ENCODE measurements around the gene FAM241B. TPM values are rescaled to one million over a fixed set of nuclear protein-coding genes. Genes with fewer than 3 reads are reported as not detected.

FAM241B gene
- total and polyA plus RNA-seq, 10 of the 15 experiments (the other 5 are each of a cell fraction or from before 2014, with no cell fraction given): 0.09 to 0.99 (median 0.24) TPM

DNA sequence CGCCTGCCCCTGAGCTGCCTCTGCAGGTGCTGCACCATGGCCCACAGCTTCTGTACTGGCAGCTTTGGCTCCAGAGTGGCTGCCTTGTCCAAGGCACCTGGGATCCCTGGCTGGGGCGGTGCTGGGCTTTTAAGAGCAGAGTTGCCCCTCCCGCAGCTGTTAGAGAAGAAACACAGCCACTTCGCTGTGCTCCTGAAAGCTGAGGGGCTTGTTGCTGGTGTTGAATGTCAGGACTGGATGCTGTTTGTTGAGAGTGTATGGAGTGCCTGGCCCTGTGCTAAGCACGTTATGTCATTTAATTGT is 6.2 kb downstream of the FAM241B start:
- Histone ChIP-seq H4K20me1 (ENCODE audit: control insufficient read depth, insufficient read depth) (no peaks in the 10 kb centered on the region), H3K27me3 (replicated peaks in 1 of 2; ENCODE audit: control insufficient read depth in 2 of 2, insufficient read depth in 2 of 2, low read length in 1 of 2) (no peaks in the 10 kb centered on the region; a peak in 1 of 4 replicates), H3K9ac (ENCODE audit: control insufficient read depth, insufficient read depth, low read length) (no peak overlapping the region), H3K4me3 (no peak overlapping the region), H3K27ac (ENCODE audit: control insufficient read depth, insufficient read depth) (no peak overlapping the region), H3K4me2 (ENCODE audit: control insufficient read depth, insufficient read depth) (no peak overlapping the region), H3K36me3 (ENCODE audit: control insufficient read depth in 2 of 2, insufficient read depth in 2 of 2, low read length in 1 of 2) (no peaks in the 10 kb centered on the region), H3K9me3 (replicated peaks; ENCODE audit: control insufficient read depth, insufficient read depth, low read length) (no peaks in the 10 kb centered on the region), H3K79me2 (ENCODE audit: control insufficient read depth, insufficient read depth, low read length) (no peaks in the 10 kb centered on the region), H3K4me1 (ENCODE audit: control insufficient read depth, insufficient read depth, low read length) (no peaks in the 10 kb centered on the region), H2AFZ (ENCODE audit: control insufficient read depth, low read depth, low read length) (no peak overlapping the region)
- ChIA-PET CTCF (interaction anchor here (1.2 to 11.9 kb wide), 6 partner anchors 8 to 229 kb away, joined by 3 to 189 read pairs (median 8); no protein-coding TSS in a partner anchor), POLR2A (no interaction called here), RAD21 (ENCODE audit: unreplicated experiment) (interaction anchor here (4.8 kb wide), 1 partner anchor 121 kb away, joined by 59 read pairs; no protein-coding TSS in a partner anchor), SMC1A (ENCODE audit: uncharacterized antibody, unreplicated experiment) (interaction anchor here (0.7 to 7.5 kb wide), 5 partner anchors 10 to 189 kb away, joined by 3 to 66 read pairs (median 3); no protein-coding TSS in a partner anchor)
- intact Hi-C loops (cut with micrococcal nuclease; ENCODE audit: unreplicated experiment): loop anchor here (5.0 kb wide), 3 partner anchors 104 to 229 kb away; no protein-coding TSS in a partner anchor
- TF ChIP-seq, protein P1, sequence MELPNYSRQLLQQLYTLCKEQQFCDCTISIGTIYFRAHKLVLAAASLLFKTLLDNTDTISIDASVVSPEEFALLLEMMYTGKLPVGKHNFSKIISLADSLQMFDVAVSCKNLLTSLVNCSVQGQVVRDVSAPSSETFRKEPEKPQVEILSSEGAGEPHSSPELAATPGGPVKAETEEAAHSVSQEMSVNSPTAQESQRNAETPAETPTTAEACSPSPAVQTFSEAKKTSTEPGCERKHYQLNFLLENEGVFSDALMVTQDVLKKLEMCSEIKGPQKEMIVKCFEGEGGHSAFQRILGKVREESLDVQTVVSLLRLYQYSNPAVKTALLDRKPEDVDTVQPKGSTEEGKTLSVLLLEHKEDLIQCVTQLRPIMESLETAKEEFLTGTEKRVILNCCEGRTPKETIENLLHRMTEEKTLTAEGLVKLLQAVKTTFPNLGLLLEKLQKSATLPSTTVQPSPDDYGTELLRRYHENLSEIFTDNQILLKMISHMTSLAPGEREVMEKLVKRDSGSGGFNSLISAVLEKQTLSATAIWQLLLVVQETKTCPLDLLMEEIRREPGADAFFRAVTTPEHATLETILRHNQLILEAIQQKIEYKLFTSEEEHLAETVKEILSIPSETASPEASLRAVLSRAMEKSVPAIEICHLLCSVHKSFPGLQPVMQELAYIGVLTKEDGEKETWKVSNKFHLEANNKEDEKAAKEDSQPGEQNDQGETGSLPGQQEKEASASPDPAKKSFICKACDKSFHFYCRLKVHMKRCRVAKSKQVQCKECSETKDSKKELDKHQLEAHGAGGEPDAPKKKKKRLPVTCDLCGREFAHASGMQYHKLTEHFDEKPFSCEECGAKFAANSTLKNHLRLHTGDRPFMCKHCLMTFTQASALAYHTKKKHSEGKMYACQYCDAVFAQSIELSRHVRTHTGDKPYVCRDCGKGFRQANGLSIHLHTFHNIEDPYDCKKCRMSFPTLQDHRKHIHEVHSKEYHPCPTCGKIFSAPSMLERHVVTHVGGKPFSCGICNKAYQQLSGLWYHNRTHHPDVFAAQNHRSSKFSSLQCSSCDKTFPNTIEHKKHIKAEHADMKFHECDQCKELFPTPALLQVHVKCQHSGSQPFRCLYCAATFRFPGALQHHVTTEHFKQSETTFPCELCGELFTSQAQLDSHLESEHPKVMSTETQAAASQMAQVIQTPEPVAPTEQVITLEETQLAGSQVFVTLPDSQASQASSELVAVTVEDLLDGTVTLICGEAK (IDR thresholded peaks at IDR 0.05; ENCODE audit: borderline replicate concordance): no peak
- TF ChIP-seq, protein P2, sequence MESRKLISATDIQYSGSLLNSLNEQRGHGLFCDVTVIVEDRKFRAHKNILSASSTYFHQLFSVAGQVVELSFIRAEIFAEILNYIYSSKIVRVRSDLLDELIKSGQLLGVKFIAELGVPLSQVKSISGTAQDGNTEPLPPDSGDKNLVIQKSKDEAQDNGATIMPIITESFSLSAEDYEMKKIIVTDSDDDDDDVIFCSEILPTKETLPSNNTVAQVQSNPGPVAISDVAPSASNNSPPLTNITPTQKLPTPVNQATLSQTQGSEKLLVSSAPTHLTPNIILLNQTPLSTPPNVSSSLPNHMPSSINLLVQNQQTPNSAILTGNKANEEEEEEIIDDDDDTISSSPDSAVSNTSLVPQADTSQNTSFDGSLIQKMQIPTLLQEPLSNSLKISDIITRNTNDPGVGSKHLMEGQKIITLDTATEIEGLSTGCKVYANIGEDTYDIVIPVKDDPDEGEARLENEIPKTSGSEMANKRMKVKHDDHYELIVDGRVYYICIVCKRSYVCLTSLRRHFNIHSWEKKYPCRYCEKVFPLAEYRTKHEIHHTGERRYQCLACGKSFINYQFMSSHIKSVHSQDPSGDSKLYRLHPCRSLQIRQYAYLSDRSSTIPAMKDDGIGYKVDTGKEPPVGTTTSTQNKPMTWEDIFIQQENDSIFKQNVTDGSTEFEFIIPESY (IDR thresholded peaks at IDR 0.05): no peak
- TF ChIP-seq, protein P3, sequence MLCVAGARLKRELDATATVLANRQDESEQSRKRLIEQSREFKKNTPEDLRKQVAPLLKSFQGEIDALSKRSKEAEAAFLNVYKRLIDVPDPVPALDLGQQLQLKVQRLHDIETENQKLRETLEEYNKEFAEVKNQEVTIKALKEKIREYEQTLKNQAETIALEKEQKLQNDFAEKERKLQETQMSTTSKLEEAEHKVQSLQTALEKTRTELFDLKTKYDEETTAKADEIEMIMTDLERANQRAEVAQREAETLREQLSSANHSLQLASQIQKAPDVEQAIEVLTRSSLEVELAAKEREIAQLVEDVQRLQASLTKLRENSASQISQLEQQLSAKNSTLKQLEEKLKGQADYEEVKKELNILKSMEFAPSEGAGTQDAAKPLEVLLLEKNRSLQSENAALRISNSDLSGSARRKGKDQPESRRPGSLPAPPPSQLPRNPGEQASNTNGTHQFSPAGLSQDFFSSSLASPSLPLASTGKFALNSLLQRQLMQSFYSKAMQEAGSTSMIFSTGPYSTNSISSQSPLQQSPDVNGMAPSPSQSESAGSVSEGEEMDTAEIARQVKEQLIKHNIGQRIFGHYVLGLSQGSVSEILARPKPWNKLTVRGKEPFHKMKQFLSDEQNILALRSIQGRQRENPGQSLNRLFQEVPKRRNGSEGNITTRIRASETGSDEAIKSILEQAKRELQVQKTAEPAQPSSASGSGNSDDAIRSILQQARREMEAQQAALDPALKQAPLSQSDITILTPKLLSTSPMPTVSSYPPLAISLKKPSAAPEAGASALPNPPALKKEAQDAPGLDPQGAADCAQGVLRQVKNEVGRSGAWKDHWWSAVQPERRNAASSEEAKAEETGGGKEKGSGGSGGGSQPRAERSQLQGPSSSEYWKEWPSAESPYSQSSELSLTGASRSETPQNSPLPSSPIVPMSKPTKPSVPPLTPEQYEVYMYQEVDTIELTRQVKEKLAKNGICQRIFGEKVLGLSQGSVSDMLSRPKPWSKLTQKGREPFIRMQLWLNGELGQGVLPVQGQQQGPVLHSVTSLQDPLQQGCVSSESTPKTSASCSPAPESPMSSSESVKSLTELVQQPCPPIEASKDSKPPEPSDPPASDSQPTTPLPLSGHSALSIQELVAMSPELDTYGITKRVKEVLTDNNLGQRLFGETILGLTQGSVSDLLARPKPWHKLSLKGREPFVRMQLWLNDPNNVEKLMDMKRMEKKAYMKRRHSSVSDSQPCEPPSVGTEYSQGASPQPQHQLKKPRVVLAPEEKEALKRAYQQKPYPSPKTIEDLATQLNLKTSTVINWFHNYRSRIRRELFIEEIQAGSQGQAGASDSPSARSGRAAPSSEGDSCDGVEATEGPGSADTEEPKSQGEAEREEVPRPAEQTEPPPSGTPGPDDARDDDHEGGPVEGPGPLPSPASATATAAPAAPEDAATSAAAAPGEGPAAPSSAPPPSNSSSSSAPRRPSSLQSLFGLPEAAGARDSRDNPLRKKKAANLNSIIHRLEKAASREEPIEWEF (IDR thresholded peaks at IDR 0.05; ENCODE audit: insufficient replicate concordance, low read depth, low read length): no peak
- TF ChIP-seq LARP7 (IDR thresholded peaks at IDR 0.05): no peak
- WGBS (ENCODE audit: insufficient coverage, insufficient replicate concordance, low lambda C conversion rate, missing lambda C conversion rate): 18% methylated on average over 5 of the region's 5 CpGs
- no peak for FAIRE-seq
- BruUV-seq (replicated peaks): no TSS peak
- no peak for ATAC-seq
- no peak for DNase-seq (ENCODE audit: low read depth, low spot score)
- in situ Hi-C loops (cut with MboI): loop anchor here (5.0 to 10.0 kb wide), 3 partner anchors 119 to 381 kb away; partner anchors contain the start of gene TACR2

Data from GM12878 (cell line).